ENCODE measurements around the gene SSH3.

The SSH3 gene

DNA sequence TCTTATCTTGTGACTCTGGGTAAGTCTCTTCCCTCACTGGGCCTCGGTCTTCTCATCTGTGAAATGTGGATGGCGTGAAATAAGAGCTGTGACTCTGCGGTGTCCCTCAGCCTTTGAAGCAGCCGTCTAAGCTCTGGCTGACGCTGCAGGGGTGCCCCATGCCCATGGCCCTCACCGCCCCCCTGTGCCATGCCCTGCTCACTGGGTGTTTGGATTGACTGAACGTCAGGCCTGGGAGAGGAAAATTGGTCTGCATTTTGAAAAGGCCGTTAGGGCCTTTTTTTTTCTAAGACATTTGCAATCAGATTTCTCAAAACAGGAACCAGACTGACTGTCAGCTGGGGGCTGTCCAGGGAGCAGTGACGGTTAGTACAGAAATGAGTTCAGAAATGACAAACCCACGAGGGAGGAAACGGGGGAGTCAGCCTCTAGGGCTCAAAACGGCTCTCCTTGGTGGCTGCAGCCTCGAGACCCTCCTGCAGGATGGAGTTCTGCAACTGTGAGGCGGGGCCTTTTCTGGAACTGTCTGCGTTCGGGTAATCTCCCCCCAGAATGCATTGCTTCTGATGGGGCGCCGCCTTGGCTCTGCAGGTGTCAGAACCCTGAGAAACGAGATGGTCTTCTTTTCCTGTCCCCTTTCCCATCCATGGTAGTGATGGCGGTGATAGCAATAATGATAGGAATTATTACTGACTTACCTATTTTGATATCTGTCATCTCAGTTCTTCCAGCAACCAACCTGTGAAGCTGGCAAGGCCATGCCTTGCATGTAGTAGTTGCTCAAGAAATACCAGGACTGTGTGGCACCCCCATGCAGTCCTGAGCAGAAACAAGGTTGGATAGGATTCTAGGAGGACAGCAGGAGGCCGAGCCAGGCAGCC lies 35.0 kb upstream of the SSH3 start:
- no peak for DNase-seq (ENCODE audit: low spot score)

DNA sequence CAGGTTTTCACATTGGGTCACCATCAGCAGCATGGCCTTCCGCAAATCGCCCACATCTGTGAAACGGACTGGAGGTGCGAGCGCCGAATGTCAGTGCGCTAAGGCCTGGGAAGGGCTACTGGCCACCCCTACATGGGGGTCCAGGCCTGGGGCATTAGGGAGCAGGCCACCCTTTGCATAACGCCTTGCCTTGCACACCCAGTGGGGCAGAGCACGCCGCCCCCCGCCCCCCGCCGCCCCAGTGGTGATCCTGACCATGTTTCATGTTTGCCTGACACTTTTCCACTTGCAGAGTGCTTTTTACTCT lies 34.4 kb upstream of the SSH3 start:
- no peak for DNase-seq (ENCODE audit: low spot score)

DNA sequence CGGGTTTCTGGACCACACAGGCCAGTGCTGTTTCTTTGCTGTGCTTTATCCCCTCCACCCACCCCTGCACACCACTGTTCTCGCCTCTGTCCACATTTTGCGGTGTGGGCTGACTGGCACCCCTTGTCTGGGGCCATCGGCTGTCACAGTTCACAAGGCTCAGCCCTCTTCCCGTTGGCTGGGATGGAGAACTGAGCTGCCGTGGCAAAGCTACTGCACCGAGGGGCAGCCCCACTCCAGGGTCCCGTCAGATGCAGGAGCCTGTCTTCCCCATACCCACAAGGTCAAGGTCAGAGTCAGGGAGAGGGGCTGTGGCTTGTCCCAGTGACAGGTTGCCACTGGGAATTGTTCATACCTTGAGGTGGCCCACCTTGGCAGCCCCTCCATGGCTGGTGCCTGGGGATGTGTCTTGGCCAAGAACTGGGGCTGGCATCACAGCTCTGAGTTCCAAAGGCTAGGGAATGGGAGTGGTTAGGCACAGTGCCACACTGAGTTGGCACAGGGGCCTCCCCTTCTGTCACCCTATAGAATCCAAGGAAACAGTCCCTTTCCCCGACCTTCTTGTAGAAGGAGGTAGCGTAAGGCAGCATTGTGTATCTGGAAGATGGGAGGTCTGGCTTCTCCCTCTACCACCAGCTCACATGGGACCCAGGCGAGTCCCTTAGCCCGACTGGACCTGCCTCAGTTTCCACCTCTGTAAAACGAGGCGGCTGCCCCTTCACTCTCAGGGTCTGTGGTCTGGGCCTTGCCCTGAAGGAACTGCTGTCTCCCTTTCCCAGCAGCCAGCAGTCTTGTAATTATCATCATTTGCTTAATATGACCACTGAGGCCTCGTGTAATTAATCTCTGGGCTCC lies 33.7 kb upstream of the SSH3 start:
- DNase-seq (ENCODE audit: low spot score) = no peak

DNA sequence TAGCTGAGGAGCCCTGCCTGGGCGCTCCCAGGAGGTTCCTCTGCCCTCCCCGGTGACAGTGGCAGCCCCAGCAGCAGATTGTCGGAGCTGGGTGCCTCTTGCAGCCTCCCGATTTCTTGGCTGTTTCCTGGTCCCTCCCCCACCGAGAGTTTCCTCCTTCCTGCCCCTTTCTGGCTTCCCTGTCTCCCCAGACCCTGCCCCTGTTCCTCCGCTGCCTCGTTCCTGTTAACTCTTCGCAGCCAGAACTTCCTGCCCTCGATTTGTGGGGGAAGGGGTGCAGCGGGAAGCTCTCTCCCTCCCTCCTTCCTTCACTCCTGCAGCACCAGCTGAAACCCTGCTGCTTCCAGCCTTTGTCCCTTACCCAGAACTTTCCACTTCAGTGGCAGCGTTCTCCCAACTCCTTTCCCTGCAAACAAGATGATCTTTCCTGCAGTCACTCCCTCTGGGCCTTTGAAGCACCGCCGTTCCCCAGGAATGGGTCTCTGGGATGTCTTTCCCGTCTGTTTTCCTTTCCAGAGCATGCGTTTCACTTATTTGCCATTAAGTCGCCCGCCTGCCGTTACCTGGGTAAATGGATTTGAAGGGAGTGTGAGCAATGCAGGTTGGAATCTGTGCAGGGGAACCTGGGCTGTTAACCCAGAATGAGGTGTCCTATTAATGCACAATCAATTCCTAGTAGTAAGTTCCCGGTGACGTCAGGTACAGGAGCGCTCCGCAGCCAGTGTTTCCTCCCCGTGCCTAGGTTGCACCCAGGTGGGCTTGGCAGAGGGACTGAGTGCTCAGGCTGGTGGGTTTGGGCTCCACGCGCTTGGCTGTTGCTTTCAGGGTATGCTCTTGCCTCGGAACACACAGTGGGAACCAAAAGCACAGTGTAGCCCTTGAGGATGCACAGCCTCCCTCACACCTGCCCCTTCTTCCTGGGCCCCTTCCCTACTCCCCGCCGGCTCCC lies 32.8 kb upstream of the SSH3 start:
- no peak for DNase-seq (ENCODE audit: low spot score)

DNA sequence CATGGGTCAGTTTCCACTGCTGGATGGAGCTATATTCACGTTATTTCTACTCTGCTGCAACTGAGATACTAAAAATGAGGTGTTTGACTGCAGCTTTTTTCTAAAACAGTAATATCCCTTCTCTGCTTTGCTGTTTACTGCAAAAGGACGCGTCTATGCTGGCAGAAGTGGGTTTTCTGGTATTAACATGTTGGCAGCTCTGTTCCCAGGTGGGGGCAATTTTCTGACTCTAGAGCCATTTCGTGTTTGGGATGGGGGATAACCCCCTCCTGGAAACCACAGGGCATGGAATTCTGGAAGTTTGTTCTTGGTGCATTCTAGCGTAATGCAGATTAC lies 32.2 kb upstream of the SSH3 start:
- DNase-seq (ENCODE audit: low spot score) = no peak

DNA sequence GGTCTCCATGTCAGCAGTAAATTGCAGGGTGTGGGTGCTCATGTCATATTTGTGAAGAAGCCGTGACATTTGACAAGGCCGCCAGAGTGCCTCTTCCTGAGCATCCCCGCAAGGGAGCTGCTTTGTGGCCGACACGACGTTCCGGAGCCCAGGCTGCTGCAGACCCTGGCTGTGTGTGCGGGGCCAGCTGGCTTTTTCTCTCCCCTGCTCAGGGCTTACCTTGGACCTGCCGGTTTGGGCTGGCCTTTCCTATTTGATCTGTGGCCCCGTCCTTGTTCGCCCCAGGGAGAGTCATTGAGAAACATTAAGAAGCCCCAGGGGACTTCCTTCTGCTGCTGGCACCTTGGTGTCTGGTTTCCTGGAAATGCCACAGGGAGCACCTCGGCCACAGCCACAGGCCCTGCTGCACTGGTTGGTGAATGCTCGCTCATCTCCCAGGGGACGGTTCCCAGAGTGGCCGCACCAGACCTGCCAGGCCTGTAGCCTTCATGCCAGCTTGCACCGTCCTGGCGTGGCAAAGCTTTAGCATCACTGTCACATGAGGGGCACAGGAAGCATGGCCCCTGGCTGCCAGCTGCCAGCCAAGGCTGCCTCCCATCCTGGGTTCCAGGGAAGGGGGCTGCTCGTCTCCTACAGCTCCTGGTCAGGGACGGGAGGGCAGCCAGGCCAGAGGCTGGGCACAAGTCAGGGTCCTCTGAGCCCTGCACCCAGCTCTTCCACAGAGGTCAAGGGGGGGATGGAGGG lies 31.6 kb upstream of the SSH3 start:
- DNase-seq (ENCODE audit: low spot score) = no peak

DNA sequence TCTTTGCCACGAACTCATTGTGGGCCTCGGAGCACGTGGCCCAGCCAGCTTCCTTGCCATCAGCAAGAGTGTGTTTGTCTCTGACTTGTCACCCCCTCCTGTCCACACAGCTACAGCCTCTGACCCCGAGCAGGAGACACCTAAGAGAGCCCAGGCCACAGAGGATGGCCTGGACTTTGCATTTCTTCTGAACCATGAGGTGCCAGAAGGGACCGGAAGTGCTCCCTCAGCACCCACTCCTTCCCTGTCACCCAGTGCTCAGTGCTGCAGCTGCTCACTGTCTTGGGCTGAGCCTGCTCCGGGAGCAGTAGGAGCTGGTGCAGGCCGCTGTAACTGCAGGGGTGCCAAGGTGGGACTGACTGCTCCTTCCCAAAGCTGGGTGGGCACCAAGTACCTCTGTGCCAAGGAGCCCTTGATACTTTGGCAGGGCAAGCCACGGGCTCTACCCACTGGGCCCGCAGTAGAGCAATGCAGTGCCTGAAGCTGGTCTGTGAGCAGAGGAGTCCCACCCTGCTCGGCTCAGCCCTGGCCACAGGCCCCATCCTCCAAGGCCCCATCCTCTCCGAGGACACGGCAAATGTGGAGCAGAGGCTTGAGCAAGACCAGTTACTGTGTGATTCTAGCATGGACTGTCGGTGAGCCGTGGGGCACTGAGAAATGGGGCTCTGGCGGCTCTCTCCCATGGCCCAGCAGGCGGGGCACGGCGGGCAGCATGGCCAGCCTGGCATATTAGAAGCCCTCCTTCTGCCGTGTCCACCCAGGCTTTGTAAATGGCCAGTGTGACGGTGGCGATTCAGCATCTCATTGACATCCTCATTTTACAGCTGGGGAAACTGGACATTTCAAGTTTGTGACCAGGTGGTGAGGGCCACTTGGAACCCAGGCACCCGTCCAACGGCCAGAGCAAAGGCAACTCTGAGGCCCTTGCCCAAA lies 30.7 kb upstream of the SSH3 start:
- no peak for DNase-seq (ENCODE audit: low spot score)

DNA sequence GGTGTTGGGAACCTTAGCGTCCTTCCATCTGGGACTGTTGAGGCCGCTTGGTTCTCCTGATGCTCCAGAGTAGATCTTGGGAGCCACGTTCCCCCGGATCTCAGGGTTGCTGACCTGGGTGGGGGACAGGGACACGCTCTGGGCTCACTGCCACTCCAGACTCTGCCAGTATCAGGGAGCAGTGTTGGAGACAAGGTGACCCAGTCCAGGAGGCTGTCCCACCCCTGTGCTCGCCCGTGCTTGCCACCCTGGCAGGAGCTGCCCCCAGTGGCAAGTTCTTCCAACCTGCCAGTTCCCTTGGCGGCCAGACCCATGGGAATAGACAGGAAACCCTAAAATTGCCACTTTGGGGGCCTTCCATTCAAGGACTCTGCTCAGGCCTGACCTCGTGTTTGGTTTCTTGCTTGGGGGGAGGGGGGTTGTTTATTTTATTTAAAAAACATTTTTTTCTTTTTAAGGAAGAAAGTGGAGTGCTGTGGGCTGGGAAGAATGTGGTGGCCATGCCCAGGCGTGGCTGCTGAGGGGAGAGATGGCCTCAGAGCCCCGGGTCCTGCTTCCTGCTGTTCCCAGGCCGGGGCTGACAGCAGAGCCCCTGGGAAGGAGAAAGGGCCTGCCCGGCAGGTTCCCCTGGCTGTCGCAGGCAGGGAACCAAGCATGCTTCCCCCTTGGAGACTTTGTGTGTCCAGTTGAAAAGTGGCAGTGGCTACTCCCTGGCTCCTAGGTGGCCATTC lies 29.9 kb upstream of the SSH3 start:
- no peak for DNase-seq (ENCODE audit: low spot score)

DNA sequence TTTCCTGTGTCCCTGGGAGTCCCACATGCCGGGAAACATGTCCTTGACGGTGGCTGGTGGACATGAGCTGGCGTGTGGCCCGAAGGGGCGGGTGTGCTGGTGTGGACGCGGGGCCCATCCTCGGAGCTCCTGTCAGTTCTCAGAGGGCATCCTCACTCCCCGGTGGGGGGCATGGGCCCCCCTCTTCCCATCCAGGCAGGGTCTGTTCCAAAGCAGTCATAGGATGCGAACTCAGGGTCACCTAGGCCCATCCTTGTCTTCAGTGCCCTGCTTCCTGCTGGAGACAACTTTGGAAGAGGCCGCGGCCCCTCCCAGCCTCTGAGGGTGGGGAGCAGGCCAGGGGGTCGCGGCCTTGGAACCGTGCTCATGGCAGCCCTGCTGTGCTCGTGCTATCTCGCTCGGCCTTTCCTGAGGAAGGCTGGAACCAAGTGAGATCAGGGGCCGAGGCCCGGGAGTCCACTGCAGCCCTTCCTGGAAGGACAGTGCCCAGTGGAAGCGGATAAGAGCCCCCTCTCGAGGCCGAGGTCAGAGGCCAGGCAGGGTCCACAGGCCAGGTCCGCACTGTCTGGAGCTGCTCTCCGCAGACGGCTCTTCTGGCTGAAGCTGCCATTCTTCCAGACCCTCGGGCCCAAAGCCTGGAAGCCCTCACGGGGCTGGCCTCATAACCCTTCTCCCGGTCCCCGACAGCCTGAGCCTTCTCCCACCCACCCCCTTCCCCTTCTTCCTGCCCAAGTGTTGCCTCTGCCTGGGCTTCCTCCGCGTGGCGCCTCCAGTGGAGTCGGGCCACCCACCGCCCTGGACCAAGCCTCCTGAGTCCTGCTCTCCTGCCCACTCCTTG lies 28.3 kb upstream of the SSH3 start:
- no peak for DNase-seq (ENCODE audit: low spot score)

DNA sequence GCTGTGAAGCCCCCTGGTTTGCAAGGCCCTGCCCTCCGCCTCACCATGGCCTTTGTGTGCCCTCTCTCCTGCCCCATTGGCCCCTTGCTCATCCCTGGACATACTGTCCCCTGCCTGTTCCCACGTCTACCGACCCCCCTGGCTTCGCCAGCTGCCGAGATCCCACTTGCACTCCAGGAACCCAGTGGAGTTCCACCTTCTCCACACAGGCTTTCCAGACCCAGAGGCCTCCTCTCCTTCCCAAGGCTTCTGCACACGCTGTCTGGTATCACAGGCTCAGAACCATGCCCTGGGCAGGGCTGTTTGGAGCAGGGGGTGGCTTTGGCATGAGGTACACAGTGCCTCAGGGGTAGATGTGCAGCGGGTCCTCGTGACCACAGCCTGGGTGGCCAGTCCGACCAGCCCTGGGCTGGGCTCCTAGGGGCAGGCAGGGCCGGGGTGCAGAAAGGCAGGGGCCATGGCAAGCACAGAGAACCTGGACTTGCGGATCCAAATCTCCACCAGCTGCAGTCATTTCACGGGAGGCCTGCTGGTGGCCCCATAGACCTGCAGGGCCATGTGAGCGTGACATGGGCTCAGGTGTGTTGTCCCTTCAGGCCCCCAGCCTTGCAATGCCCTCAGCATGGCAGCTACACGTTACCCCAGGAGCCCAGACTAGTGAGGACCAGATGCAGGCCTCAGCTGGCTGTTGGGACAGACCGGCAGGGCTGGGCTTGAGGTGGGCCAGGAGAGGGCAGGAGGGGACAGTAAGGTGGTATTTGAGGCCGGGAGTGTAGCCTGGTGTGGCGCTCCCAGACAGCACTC lies 27.5 kb upstream of the SSH3 start:
- DNase-seq (ENCODE audit: low spot score) = no peak

DNA sequence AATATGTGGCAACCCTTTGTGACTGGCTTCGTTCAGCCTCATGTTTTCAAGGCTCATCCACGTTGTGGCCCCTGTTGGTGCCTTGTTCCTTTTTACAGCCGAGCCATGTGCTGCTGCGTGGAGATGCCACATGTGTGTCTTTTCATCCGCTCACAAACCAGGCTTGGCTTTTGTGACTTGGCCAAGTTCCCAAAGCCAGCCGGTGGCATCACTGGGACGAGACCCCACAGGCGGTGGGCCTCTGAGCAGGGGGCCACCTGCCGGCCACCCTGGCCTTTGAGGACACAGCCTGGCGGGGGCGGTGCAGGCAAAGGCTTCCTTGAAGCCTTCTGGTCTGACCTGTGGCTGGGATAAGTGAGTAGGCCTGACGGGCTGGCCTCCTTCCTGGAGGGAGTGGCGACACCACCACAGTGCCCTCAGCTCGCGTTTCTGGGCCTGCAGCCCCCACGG lies 26.5 kb upstream of the SSH3 start:
- DNase-seq (ENCODE audit: low spot score) = no peak

DNA sequence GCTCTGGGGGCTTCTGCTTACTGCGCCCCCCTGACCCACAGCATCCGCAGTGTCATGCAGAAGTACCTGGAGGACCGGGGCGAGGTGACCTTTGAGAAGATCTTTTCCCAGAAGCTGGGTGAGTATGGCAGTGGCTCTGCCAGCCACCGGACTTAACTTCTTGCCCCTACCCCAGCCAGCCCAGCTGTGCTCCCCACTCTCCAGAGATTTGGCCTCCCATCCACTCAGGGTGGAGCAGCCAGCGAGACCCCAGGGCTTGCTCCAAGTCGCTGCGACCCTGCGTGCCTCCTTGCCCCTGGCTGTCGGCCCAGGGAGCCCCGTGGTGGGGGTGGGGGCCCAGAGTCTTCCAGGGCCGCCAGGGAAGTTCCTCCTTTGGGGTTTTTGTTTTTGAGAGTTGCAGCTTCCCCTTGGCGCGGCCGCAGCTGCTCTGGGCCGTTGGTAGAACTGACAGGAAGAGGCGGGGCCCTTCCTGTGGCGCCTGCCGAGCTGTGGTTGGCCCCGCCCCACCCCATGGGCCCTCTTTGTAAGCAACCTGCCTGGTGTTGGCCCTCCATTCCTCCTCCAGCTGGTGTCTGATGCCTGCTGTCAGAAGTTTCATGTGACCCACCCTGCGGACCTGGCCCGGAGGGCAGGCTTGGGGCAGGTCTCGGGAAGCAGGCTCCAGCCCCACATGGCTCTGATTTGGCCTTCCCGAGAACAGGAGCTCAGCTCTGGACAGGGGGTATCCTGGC lies 25.9 kb upstream of the SSH3 start:
- peak; percentile 67 for DNase-seq (ENCODE audit: low spot score)

DNA sequence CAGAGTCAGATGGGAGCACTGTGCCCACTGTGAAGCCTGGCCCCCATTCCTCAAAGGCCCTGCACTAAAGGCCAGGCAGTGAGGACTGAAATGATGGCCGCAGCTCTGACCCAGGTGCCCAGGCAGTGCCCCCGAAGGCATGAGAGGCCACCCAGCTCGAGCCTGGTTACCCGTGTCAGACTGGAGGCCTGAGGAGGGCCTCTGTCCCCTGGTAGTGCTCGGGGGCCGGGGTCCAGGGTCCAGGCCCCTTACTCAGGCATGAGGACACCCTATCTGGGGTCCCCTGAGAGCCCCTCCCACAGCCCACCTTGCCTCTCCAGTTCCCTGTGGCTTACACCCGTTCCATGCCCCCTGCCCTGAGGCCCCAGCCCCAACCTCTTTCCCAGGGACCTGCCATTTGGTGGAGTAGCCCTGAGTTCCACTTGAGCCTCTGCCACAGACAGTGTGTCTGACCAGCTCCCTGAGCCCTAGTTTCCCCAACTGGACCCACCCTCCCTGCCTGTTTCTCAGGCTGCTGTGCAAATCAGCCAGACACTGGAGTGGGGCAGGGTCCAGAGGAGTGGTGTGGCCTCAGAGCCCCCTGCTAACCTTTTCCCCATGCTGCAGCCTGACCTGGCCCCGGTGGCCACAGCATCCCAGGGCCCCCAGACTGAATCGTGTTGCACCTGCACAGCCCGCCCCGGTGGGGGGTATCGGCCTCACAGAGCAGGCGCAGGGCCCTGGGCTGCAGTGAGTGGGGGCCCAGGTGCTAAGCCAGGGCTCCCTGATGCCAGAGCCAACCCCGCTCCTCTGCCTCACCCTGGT lies 25.0 kb upstream of the SSH3 start:
- DNase-seq (ENCODE audit: low spot score) = no peak

DNA sequence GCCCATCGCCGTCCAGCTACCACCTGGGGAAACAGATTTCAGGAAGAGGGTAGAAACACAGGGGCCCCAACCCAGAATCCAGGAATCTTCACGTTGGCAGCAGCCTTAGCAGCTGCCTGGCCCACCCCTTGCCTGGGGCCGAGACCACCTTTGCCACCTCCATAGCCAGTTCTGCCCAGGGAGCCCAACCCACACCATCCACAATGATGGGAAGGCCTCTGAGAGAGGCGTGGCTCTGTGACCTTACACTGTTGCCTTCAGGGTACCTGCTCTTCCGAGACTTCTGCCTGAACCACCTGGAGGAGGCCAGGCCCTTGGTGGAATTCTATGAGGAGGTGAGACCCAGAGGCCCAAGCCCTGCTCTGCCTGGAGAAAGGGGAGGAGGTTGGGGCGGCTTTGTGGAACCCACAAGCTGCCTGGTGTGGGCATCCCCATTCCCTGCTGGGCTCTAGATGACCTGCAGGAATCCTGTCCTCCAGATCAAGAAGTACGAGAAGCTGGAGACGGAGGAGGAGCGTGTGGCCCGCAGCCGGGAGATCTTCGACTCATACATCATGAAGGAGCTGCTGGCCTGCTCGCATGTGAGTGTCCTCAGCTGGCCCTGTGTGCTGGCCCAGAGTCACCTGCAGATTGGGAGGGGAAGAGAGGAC lies 24.3 kb upstream of the SSH3 start:
- no peak for DNase-seq (ENCODE audit: low spot score)

DNA sequence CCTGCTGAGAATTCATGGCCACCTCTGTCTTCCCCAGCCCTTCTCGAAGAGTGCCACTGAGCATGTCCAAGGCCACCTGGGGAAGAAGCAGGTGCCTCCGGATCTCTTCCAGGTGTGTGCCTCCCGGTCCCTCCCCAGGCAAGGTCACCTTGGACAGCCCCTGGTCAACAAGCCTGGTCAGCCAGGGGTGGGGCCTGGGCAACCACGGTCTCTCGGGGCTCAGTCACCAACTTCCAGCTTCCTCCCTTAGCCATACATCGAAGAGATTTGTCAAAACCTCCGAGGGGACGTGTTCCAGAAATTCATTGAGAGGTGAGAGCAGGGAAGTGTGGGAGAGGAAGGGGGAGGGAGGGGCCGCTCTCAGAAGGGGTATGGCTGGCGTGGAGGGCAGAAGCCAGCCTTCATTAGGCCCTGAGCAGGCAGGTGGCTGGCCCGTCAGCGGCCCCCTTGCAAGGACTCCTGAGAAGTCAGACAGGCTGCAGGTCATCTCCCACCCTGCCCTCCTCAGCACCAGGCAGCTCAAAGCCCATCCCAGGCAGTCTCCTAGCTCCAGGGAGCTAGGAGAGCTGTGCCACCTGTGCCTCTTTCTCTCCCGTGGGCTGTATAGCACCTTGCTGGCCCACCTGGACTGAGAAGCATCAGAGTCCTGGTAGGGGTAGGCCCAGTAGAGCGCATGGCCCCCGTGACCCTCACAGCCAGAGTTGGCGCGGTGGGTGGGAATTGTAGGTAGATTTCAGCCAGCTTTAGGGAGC lies 23.6 kb upstream of the SSH3 start:
- DNase-seq (ENCODE audit: low spot score) = no peak

All from globus pallidus (tissue), 1 donor.